Measurements from ENCODE around the gene LITAF. TPM values are rescaled to one million over a fixed set of nuclear protein-coding genes. Genes with fewer than 3 reads are reported as not detected.

Gene LITAF
- total RNA-seq, 1 experiment from 2014 or later: 84.2 TPM

DNA sequence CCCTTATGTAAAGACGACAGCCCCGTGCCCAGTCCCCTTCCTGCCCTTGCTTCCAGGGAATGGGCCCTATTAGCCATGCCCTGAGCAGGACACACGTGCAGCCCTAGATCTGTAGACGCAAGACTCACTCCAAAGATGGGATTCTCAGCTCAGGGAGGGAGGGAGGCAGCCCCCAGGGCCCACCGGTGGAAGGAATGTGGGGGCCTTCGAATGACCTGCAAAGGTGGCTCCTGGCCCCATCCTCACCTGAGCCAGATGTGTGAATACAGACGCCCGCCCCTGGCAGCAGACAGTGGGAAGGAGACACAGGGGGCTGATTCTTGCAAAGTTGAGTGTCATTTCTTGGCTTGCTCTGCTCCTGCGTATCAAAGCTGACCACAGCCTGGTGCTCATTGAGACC lies 47.8 kb downstream of the LITAF start (continued):
- TF ChIP-seq CEBPB (IDR thresholded peaks at IDR 0.05; ENCODE audit: low read depth): no peak
- no peak for TF ChIP-seq CBX3 (IDR thresholded peaks at IDR 0.05; ENCODE audit: low read depth)
- TF ChIP-seq POLR2A (IDR thresholded peaks at IDR 0.05; ENCODE audit: borderline replicate concordance, extremely low read depth, insufficient read depth, insufficient read length): no peak
- no peak for TF ChIP-seq ZFX (IDR thresholded peaks at IDR 0.05)
- TF ChIP-seq EZH2 (IDR thresholded peaks at IDR 0.05): no peak

DNA sequence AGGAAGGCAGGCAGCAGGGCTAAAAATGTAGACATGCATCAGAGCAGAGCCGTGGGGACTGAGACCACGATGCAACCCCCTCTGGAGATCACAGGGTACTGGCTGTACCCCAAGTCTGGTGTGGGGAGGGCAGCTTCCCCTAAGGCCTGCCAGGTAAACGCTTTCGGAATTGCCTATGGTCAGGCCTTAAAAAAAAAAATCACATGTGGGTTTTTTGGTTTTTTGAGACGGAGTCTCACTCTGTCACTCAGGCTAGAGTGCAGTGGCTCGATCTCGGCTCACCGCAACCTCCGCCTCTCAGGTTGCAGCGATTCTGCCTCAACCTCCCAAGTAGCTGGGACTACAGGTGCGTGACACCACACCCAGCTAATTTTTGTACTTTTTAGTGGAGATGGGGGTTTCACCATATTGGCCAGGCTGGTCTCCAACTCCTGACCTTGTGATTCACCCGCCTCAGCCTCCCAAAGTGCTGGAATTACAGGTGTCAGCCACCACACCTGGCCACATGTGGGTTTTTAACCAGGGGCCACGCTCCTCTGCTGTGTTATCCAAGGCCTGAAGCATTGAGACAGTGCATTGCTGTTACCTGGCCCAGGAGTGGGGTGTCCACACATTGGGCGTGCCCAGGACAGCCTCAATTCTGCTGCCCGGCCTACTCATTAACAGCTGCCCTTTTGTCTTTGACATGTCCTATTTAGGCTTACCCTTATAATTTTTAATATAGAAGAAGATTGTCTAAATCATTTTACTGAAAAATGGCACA lies 50.4 kb downstream of the LITAF start:
- no peak for ATAC-seq
- Histone ChIP-seq H3K27me3 (ENCODE audit: insufficient read depth, low read length) (no peaks in the 10 kb centered on the region), H3K9ac (ENCODE audit: low read length) (no peak overlapping the region), H3K4me1 (ENCODE audit: control insufficient read depth in 1 of 2, insufficient read depth in 2 of 2, low read length in 2 of 2) (peaks cover 0 to 5% of the 10 kb centered on the region in 2 experiments; a peak in 1 of 4 replicates), H2AFZ (ENCODE audit: low read depth, low read length, poor library complexity, severe bottlenecking) (no peak overlapping the region), H3K9me2 (ENCODE audit: insufficient read depth) (no peaks in the 10 kb centered on the region), H4K20me1 (ENCODE audit: insufficient read depth) (no peaks in the 10 kb centered on the region), H3K4me3 (replicated peaks in 1 of 2; ENCODE audit: low read depth in 1 of 2, low read length in 2 of 2) (no peak overlapping the region), H3K79me2 (ENCODE audit: insufficient read depth, low read length) (no peaks in the 10 kb centered on the region), H3K4me2 (ENCODE audit: low read length) (no peak overlapping the region), H3K36me3 (ENCODE audit: control insufficient read depth in 1 of 2, insufficient read depth in 2 of 2, low read length in 2 of 2) (no peaks in the 10 kb centered on the region), H3K27ac (ENCODE audit: low read depth, low read length) (no peak overlapping the region), H3K9me3 (ENCODE audit: control insufficient read depth in 1 of 2, insufficient read depth in 1 of 2, low read depth in 1 of 2, low read length in 2 of 2) (no peaks in the 10 kb centered on the region)
- DNase-seq (ENCODE audit: low read depth, low spot score): no peak
- ChIA-PET RAD21 (ENCODE audit: low non-redundant PET in 1 of 2, low total read pairs in 2 of 2, uncharacterized antibody in 2 of 2, unreplicated experiment in 2 of 2) (interaction anchor here in 1 of 2 experiments (0.6 kb wide), 1 partner anchor 15 kb away, joined by 5 read pairs; no protein-coding TSS in a partner anchor), CTCF (no interaction called here), POLR2A (no interaction called here)
- BruUV-seq (replicated peaks): no TSS peak
- intact Hi-C loops (cut with micrococcal nuclease): no loop called here
- TF ChIP-seq, protein P1, sequence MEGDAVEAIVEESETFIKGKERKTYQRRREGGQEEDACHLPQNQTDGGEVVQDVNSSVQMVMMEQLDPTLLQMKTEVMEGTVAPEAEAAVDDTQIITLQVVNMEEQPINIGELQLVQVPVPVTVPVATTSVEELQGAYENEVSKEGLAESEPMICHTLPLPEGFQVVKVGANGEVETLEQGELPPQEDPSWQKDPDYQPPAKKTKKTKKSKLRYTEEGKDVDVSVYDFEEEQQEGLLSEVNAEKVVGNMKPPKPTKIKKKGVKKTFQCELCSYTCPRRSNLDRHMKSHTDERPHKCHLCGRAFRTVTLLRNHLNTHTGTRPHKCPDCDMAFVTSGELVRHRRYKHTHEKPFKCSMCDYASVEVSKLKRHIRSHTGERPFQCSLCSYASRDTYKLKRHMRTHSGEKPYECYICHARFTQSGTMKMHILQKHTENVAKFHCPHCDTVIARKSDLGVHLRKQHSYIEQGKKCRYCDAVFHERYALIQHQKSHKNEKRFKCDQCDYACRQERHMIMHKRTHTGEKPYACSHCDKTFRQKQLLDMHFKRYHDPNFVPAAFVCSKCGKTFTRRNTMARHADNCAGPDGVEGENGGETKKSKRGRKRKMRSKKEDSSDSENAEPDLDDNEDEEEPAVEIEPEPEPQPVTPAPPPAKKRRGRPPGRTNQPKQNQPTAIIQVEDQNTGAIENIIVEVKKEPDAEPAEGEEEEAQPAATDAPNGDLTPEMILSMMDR (IDR thresholded peaks at IDR 0.05 in 2 of 3, conservative IDR thresholded peaks at IDR 0.05 in 1 of 3; ENCODE audit: borderline replicate concordance in 1 of 3, insufficient read depth in 1 of 3, low read depth in 2 of 3, low read length in 2 of 3): no peak
- TF ChIP-seq FOSL1 (IDR thresholded peaks at IDR 0.05; ENCODE audit: low read depth) (no peak), TCF7L2 (IDR thresholded peaks at IDR 0.05; ENCODE audit: borderline replicate concordance, extremely low read depth, insufficient read depth, insufficient read length) (no peak), EGR1 (IDR thresholded peaks at IDR 0.05; ENCODE audit: low read depth) (no peak), POLR2A (IDR thresholded peaks at IDR 0.05; ENCODE audit: borderline replicate concordance, extremely low read depth, insufficient read depth, insufficient read length) (no peak), POLR2AphosphoS5 (IDR thresholded peaks at IDR 0.05; ENCODE audit: low read depth, low read length) (no peak), JUND (IDR thresholded peaks at IDR 0.05) (no peak), RAD21 (IDR thresholded peaks at IDR 0.05; ENCODE audit: low read depth) (no peak), ZNF274 (IDR thresholded peaks at IDR 0.05; ENCODE audit: low read depth, low read length) (no peak), CBX3 (IDR thresholded peaks at IDR 0.05; ENCODE audit: low read depth) (no peak), ELF1 (IDR thresholded peaks at IDR 0.05; ENCODE audit: borderline replicate concordance, low read depth) (no peak), EZH2phosphoT487 (IDR thresholded peaks at IDR 0.05; ENCODE audit: borderline replicate concordance) (no peak)
- TF ChIP-seq, protein P2, sequence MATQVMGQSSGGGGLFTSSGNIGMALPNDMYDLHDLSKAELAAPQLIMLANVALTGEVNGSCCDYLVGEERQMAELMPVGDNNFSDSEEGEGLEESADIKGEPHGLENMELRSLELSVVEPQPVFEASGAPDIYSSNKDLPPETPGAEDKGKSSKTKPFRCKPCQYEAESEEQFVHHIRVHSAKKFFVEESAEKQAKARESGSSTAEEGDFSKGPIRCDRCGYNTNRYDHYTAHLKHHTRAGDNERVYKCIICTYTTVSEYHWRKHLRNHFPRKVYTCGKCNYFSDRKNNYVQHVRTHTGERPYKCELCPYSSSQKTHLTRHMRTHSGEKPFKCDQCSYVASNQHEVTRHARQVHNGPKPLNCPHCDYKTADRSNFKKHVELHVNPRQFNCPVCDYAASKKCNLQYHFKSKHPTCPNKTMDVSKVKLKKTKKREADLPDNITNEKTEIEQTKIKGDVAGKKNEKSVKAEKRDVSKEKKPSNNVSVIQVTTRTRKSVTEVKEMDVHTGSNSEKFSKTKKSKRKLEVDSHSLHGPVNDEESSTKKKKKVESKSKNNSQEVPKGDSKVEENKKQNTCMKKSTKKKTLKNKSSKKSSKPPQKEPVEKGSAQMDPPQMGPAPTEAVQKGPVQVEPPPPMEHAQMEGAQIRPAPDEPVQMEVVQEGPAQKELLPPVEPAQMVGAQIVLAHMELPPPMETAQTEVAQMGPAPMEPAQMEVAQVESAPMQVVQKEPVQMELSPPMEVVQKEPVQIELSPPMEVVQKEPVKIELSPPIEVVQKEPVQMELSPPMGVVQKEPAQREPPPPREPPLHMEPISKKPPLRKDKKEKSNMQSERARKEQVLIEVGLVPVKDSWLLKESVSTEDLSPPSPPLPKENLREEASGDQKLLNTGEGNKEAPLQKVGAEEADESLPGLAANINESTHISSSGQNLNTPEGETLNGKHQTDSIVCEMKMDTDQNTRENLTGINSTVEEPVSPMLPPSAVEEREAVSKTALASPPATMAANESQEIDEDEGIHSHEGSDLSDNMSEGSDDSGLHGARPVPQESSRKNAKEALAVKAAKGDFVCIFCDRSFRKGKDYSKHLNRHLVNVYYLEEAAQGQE (IDR thresholded peaks at IDR 0.05; ENCODE audit: low read depth): no peak
- TF ChIP-seq, protein P3, sequence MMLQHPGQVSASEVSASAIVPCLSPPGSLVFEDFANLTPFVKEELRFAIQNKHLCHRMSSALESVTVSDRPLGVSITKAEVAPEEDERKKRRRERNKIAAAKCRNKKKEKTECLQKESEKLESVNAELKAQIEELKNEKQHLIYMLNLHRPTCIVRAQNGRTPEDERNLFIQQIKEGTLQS (IDR thresholded peaks at IDR 0.05): no peak

All from HCT116 (cell line).